Body of pancreas (tissue), 4 donors: ENCODE measurements around the gene SIL1.

ENCODE experiments used
- CTCF ChIP-seq, 7 experiments: fragments of 450-650 bp in 4 of 7; fragments of 200-600 bp in 3 of 7; sonication (generic) in 3 of 7; IDR thresholded peaks; one replicate each; pipeline ENCODE4 v1.5.1; 2016 to 2019; ENCODE audit warnings: antibody characterized with exemption in 7 of 7
- POLR2A ChIP-seq, 3 donors: fragments of 450-650 bp; IDR thresholded peaks; one replicate each; pipeline ENCODE4 v1.6.1; 2016; ENCODE audit warnings: antibody characterized with exemption in 3 of 3, mild to moderate bottlenecking in 2 of 3

- TF ChIP-seq CTCF (IDR thresholded peaks at IDR 0.05) (no peak), POLR2A (IDR thresholded peaks at IDR 0.05) (no peak)
Observed at GRCh38 chr5:139040081-139040480, 158.1 kb downstream of the SIL1 start.
